ENCODE measurements around the gene TRAF2. TPM values are rescaled to one million over a fixed set of nuclear protein-coding genes. Genes with fewer than 3 reads are reported as not detected.
"Not testable (repeated sequence)": the region's sequence is repeated elsewhere in the genome, so short reads cannot be mapped to it uniquely, and the experiment has no call there.

The TRAF2 gene
- total RNA-seq, 2 experiments from 2014 or later = 10.6 to 11.6 TPM

DNA sequence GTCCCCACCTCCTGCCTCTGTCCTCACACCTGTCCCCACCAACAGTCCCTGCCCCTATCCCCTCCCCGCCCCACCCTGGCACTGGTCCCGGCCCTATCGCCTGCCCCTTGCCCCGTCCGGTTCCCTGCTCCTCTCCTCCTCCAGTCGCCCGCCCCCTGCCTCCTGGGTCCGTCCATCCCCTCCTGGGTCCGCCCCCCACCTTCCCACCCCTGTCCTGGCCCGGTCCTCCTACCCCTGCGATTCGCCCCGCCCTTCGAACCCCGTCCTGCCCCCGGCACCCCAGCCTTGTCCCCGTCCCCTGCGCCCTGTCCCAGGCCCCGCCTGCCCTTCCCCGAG, 20.6 kb upstream of the TRAF2 start:
- no peaks in the 10 kb centered on the region for H3K27me3 Mint-ChIP-seq
- H3K36me3 ChIP-seq (ENCODE audit: insufficient read depth, low read length) = peaks cover 31% of the 10 kb centered on the region
- peak overlapping the region; percentile 57 for H3K4me3 ChIP-seq (ENCODE audit: low read length)
- ATAC-seq (ENCODE audit: poor library complexity) (peak; percentile 7), DNase-seq (peak in 1 of 14 experiments; percentile 1)
- H3K4me3 Mint-ChIP-seq = peak overlapping the region; percentile 92
- peak overlapping the region; percentile 29 to 83 for H3K27ac ChIP-seq (ENCODE audit: low read depth in 1 of 2, low read length in 2 of 2)
- H3K9me3 ChIP-seq (ENCODE audit: control insufficient read depth in 1 of 2, insufficient read depth in 1 of 2, low read length in 2 of 2) = no peaks in the 10 kb centered on the region
- peaks cover 22% of the 10 kb centered on the region for H3K36me3 Mint-ChIP-seq (ENCODE audit: low read depth)
- TF ChIP-seq, protein P1, sequence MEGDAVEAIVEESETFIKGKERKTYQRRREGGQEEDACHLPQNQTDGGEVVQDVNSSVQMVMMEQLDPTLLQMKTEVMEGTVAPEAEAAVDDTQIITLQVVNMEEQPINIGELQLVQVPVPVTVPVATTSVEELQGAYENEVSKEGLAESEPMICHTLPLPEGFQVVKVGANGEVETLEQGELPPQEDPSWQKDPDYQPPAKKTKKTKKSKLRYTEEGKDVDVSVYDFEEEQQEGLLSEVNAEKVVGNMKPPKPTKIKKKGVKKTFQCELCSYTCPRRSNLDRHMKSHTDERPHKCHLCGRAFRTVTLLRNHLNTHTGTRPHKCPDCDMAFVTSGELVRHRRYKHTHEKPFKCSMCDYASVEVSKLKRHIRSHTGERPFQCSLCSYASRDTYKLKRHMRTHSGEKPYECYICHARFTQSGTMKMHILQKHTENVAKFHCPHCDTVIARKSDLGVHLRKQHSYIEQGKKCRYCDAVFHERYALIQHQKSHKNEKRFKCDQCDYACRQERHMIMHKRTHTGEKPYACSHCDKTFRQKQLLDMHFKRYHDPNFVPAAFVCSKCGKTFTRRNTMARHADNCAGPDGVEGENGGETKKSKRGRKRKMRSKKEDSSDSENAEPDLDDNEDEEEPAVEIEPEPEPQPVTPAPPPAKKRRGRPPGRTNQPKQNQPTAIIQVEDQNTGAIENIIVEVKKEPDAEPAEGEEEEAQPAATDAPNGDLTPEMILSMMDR (IDR thresholded peaks at IDR 0.05) = no peak
- ChIA-PET CTCF (no interaction called here), POLR2A (interaction anchor here (0.6 to 1.5 kb wide), 5 partner anchors 16 to 370 kb away, joined by 3 to 11 read pairs (median 4); partner anchors contain the start of gene TRAF2)
- H3K9me3 Mint-ChIP-seq = no peaks in the 10 kb centered on the region
- intact Hi-C loops (cut with DNase I, micrococcal nuclease) = loop anchor here (1.0 to 5.0 kb wide), 5 partner anchors 16 to 77 kb away; partner anchors contain the start of genes TRAF2 (in 2 of the 2), FBXW5 (in 1 of the 2) and PHPT1 (in 1 of the 2)
- peaks cover 23% of the 10 kb centered on the region for H3K4me1 ChIP-seq (ENCODE audit: insufficient read depth, low read length)
- H3K27me3 ChIP-seq (ENCODE audit: control insufficient read depth in 1 of 2, insufficient read depth in 2 of 2, low read length in 2 of 2) = no peaks in the 10 kb centered on the region
- H3K27ac Mint-ChIP-seq = peak overlapping the region; percentile 66
- H3K4me1 Mint-ChIP-seq (ENCODE audit: low read depth) = peaks cover 15% of the 10 kb centered on the region

DNA sequence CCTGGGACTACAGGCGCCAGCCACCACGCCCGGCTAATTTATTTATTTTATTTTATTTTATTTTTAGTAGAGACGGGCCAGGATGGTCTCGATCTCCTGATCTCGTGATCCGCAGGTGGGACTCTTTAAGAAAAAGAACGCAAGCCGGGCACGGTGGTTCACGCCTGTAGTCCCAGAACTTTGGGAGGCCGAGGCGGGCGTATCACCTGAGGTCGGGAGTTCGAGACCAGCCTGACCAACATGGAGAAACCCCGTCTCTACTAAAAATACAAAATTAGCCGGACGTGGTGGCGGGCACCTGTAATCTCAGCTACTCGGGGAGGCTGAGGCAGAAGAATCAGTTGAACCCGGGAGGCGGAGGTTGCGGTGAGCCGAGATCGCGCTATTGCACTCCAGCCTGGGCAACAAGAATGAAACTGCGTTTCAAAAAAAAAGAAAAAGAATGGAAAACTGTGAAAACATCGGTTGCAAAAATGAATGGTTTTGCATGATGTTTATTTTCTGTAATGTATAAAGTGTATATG, 19.4 kb upstream of the TRAF2 start:
- H3K9me3 ChIP-seq (ENCODE audit: control insufficient read depth in 1 of 2, insufficient read depth in 1 of 2, low read length in 2 of 2); H3K27me3 ChIP-seq (ENCODE audit: control insufficient read depth in 1 of 2, insufficient read depth in 2 of 2, low read length in 2 of 2); H3K27me3 Mint-ChIP-seq; ATAC-seq (ENCODE audit: poor library complexity); CTCF ChIA-PET; DNase-seq; H3K9me3 Mint-ChIP-seq: not testable (repeated sequence)
- peaks cover 15% of the 10 kb centered on the region for H3K4me1 Mint-ChIP-seq (ENCODE audit: low read depth)
- peaks cover 23% of the 10 kb centered on the region for H3K4me1 ChIP-seq (ENCODE audit: insufficient read depth, low read length)
- intact Hi-C loops (cut with DNase I, micrococcal nuclease) = loop anchor here (1.0 to 5.0 kb wide), 5 partner anchors 18 to 75 kb away; partner anchors contain the start of genes TRAF2 (in 2 of the 2), FBXW5 (in 1 of the 2) and PHPT1 (in 1 of the 2)
- peaks cover 22% of the 10 kb centered on the region for H3K36me3 ChIP-seq (ENCODE audit: insufficient read depth, low read length)
- peaks cover 22% of the 10 kb centered on the region for H3K36me3 Mint-ChIP-seq (ENCODE audit: low read depth)
- H3K4me3 Mint-ChIP-seq = peak overlapping the region; percentile 70
- POLR2A ChIA-PET = interaction anchor here (0.7 to 1.5 kb wide), 2 partner anchors 35 to 68 kb away, joined by 3 to 4 read pairs; no protein-coding TSS in a partner anchor
- peak overlapping the region; percentile 66 for H3K27ac Mint-ChIP-seq
- peak overlapping the region; percentile 59 for H3K4me3 ChIP-seq (ENCODE audit: low read length)
- peak overlapping the region in 1 of 2 donors; percentile 53 for H3K27ac ChIP-seq (ENCODE audit: low read depth in 1 of 2, low read length in 2 of 2)

DNA sequence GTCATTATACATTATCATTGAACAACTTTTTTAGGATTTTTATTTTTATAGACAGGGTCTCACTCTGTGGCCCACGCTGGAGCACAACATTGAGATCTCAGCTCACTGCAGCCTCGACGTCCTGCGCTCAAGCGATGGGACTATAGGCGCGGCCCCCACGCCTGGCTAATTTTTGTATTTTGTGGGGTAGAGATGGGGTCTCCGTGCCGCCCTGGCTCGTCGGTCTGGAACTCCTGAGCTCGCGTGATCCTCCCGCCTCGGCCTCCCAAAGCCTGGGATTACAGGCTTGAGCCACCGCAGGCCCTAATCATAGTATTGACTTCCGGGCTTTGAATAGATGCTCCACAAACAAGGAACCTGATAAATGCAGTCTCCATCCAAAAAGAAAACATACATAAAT, 18.8 kb upstream of the TRAF2 start:
- intact Hi-C loops (cut with DNase I, micrococcal nuclease) = loop anchor here (2.0 to 5.0 kb wide), 2 partner anchors 19 to 75 kb away; partner anchors contain the start of genes FBXW5 (in 1 of the 2) and TRAF2 (in 1 of the 2)
- H3K9me3 Mint-ChIP-seq = no peaks in the 10 kb centered on the region
- CTCF ChIA-PET = no interaction called here
- H3K36me3 Mint-ChIP-seq (ENCODE audit: low read depth) = peaks cover 19% of the 10 kb centered on the region
- peaks cover 17% of the 10 kb centered on the region for H3K36me3 ChIP-seq (ENCODE audit: insufficient read depth, low read length)
- H3K27me3 Mint-ChIP-seq = no peaks in the 10 kb centered on the region
- H3K4me3 Mint-ChIP-seq = peak overlapping the region; percentile 70
- DNase-seq (peak in 1 of 14 experiments; percentile 11), ATAC-seq (ENCODE audit: poor library complexity) (no peak)
- H3K27ac Mint-ChIP-seq = peak overlapping the region; percentile 55
- H3K9me3 ChIP-seq (ENCODE audit: control insufficient read depth in 1 of 2, insufficient read depth in 1 of 2, low read length in 2 of 2) = peaks cover 0 to 5% of the 10 kb centered on the region in 2 experiments
- H3K4me1 ChIP-seq (ENCODE audit: insufficient read depth, low read length) = peaks cover 23% of the 10 kb centered on the region
- H3K27ac ChIP-seq (ENCODE audit: low read depth in 1 of 2, low read length in 2 of 2) = no peak overlapping the region
- no peak overlapping the region for H3K4me3 ChIP-seq (ENCODE audit: low read length)
- peaks cover 15% of the 10 kb centered on the region for H3K4me1 Mint-ChIP-seq (ENCODE audit: low read depth)
- TF ChIP-seq, protein P1 (IDR thresholded peaks at IDR 0.05) = no peak
- POLR2A ChIA-PET = interaction anchor here (0.7 kb wide), 1 partner anchor 69 kb away, joined by 3 read pairs; no protein-coding TSS in a partner anchor
- no peaks in the 10 kb centered on the region for H3K27me3 ChIP-seq (ENCODE audit: control insufficient read depth in 1 of 2, insufficient read depth in 2 of 2, low read length in 2 of 2)

Measured in CD4-positive, alpha-beta T cell (primary cell).